CD14-positive monocyte (primary cell): Measurements from ENCODE around the gene GMDS. TPM values are rescaled to one million over a fixed set of nuclear protein-coding genes. Genes with fewer than 3 reads are reported as not detected.

Experiments used
- DNase-seq, 3 donors: peaks; one replicate each; pipeline ENCODE4 v3.0.0-alpha.2; 2011 to 2022
- H2AFZ ChIP-seq: 2 replicates; pipeline ENCODE4 v1.6.0; 2012; ENCODE audit warnings: mild to moderate bottlenecking, low read depth, low read length, inconsistent platforms; ENCODE audit not compliant: insufficient read depth, poor library complexity, severe bottlenecking
- H3K27ac ChIP-seq, 2 donors: 1 replicate in 1 of 2; 2 replicates in 1 of 2; pipeline ENCODE4 v1.5.1; 2012 to 2013; ENCODE audit warnings: low read length in 2 of 2, control low read depth in 1 of 2, inconsistent platforms in 1 of 2, low read depth in 1 of 2, mild to moderate bottlenecking in 1 of 2
- H3K27me3 ChIP-seq, 2 donors: one replicate each; pipeline versions ENCODE4 v1.6.0 to v1.6.1; 2011 to 2013; ENCODE audit warnings: low read length in 2 of 2; ENCODE audit not compliant: control insufficient read depth in 2 of 2, insufficient read depth in 2 of 2
- H3K36me3 ChIP-seq, 2 donors: replicated peaks in 1 of 2; 1 replicate in 1 of 2; 2 replicates in 1 of 2; pipeline versions ENCODE4 v1.5.1 to v1.6.1; 2012 to 2013; ENCODE audit warnings: low read length in 2 of 2, control low read depth in 1 of 2, inconsistent platforms in 1 of 2, mild to moderate bottlenecking in 1 of 2; ENCODE audit not compliant: insufficient read depth in 2 of 2, control insufficient read depth in 1 of 2
- H3K4me1 ChIP-seq, 2 donors: 1 replicate in 1 of 2; 2 replicates in 1 of 2; pipeline versions ENCODE4 v1.5.1 to v1.6.1; 2012 to 2013; ENCODE audit warnings: low read length in 2 of 2, control low read depth in 1 of 2, inconsistent platforms in 1 of 2, mild to moderate bottlenecking in 1 of 2, moderate library complexity in 1 of 2; ENCODE audit not compliant: insufficient read depth in 2 of 2, control insufficient read depth in 1 of 2
- H3K4me2 ChIP-seq: replicated peaks from 2 replicates; pipeline ENCODE3; 2012; ENCODE audit warnings: low read length, moderate library complexity, mild to moderate bottlenecking; ENCODE audit not compliant: poor library complexity, severe bottlenecking; ENCODE audit errors: extremely low read depth
- H3K4me3 ChIP-seq, 3 experiments: fragments of 200-600 bp in 1 of 3; sonication (generic) in 1 of 3; replicated peaks in 1 of 3; 1 replicate in 2 of 3; 2 replicates in 1 of 3; pipeline ENCODE4 v1.5.1; 2011 to 2013; ENCODE audit warnings: low read length in 3 of 3, mild to moderate bottlenecking in 3 of 3, control low read depth in 2 of 3, low read depth in 2 of 3, inconsistent platforms in 1 of 3, moderate library complexity in 1 of 3
- H3K79me2 ChIP-seq: 2 replicates; pipeline ENCODE4 v1.6.0; 2012; ENCODE audit warnings: mild to moderate bottlenecking, control low read depth, inconsistent platforms, low read length, moderate library complexity; ENCODE audit not compliant: insufficient read depth
- H3K9ac ChIP-seq: 2 replicates; pipeline ENCODE4 v1.6.0; 2017; ENCODE audit warnings: low read length, mild to moderate bottlenecking; ENCODE audit not compliant: insufficient read depth, poor library complexity, severe bottlenecking
- H3K9me3 ChIP-seq, 2 donors: replicated peaks in 1 of 2; 1 replicate in 1 of 2; 2 replicates in 1 of 2; pipeline versions ENCODE4 v1.5.1 to v1.6.1; 2012 to 2013; ENCODE audit warnings: low read length in 2 of 2, control low read depth in 1 of 2; ENCODE audit not compliant: control insufficient read depth in 1 of 2, insufficient read depth in 1 of 2
- H4K20me1 ChIP-seq: 2 replicates; pipeline ENCODE4 v1.6.0; 2012; ENCODE audit warnings: mild to moderate bottlenecking, low read length, control low read depth, moderate library complexity; ENCODE audit not compliant: insufficient read depth
- H3K27ac Mint-ChIP-seq, 7 donors: one replicate each; pipeline ENCODE4 v1.8.0; 2020; ENCODE audit warnings: mild to moderate bottlenecking in 7 of 7, mixed read lengths in 7 of 7, moderate library complexity in 6 of 7, inconsistent platforms in 2 of 7
- H3K27me3 Mint-ChIP-seq, 3 donors: one replicate each; pipeline ENCODE4 v1.8.0; 2021 to 2022; ENCODE audit warnings: low read depth in 3 of 3, mild to moderate bottlenecking in 3 of 3, mixed read lengths in 3 of 3, moderate library complexity in 3 of 3, inconsistent platforms in 1 of 3
- H3K36me3 Mint-ChIP-seq, 2 donors: one replicate each; pipeline ENCODE4 v1.8.0; 2020; ENCODE audit warnings: mixed read lengths in 2 of 2, inconsistent platforms in 1 of 2, mild to moderate bottlenecking in 1 of 2
- H3K4me1 Mint-ChIP-seq: one replicate; pipeline ENCODE4 v1.8.0; 2020; ENCODE audit warnings: mild to moderate bottlenecking, mixed read lengths
- H3K4me3 Mint-ChIP-seq, 2 donors: one replicate each; pipeline ENCODE4 v1.8.0; 2020; ENCODE audit warnings: mild to moderate bottlenecking in 2 of 2, mixed read lengths in 2 of 2, moderate library complexity in 1 of 2
- H3K9me3 Mint-ChIP-seq, 7 donors: one replicate each; pipeline ENCODE4 v1.8.0; 2020 to 2022; ENCODE audit warnings: mixed read lengths in 7 of 7, mild to moderate bottlenecking in 6 of 7, moderate library complexity in 6 of 7, inconsistent platforms in 2 of 7
- CTCF ChIP-seq: fragments of 200-600 bp; IDR thresholded peaks from one replicate; pipeline ENCODE4 v1.8.0; 2022; ENCODE audit warnings: antibody characterized with exemption, mild to moderate bottlenecking
- WGBS: methylation state at CpG from one replicate; pipeline ENCODE4 v1.1.5; 2013; ENCODE audit warnings: missing lambda C conversion rate; ENCODE audit not compliant: insufficient coverage; 5-methylcytosine and 5-hydroxymethylcytosine counted together
- intact Hi-C, 2 donors: fragments of 100-400 bp; cut with micrococcal nuclease; formaldehyde crosslinking; loops; one replicate each; pipeline versions ENCODE4 v1.15.0 to v1.15.1; 2023
- polyA plus RNA-seq, 3 donors: library from polyadenylated mRNA; depleted of rRNA in 1 of 3; unstranded in 2 of 3; stranded (reverse) in 1 of 3; fragments of 300-500 nt in 2 of 3; fragments of >200 nt in 1 of 3; fragmentation: Illumina TruSeq in 2 of 3; gene quantifications; 1 replicate in 2 of 3; 2 replicates in 1 of 3; pipeline ENCODE4 v1.2.3, GENCODE V29; 2012 to 2021

Gene GMDS
- polyA plus RNA-seq, 3 donors = 10.5 to 19.9 (median 17.6) TPM

- no peak overlapping the region for H3K4me3 Mint-ChIP-seq
- TF ChIP-seq CTCF = no peak
- Histone ChIP-seq H4K20me1 (no peaks in the 10 kb centered on the region), H2AFZ (no peak overlapping the region), H3K27me3 (no peaks in the 10 kb centered on the region), H3K4me1 (peaks cover 16 to 18% of the 10 kb centered on the region in 2 donors), H3K9ac (no peak overlapping the region), H3K9me3 (no peaks in the 10 kb centered on the region), H3K4me3 (no peak overlapping the region), H3K27ac (no peak overlapping the region), H3K36me3 (no peaks in the 10 kb centered on the region), H3K79me2 (no peaks in the 10 kb centered on the region), H3K4me2 (no peak overlapping the region)
- WGBS = 97% methylated on average over 8 of the region's 8 CpGs
- intact Hi-C loops = no loop called here
- no peak overlapping the region for H3K27ac Mint-ChIP-seq
- peaks cover 18% of the 10 kb centered on the region for H3K4me1 Mint-ChIP-seq
- no peaks in the 10 kb centered on the region for H3K36me3 Mint-ChIP-seq
- no peak for DNase-seq
- H3K9me3 Mint-ChIP-seq = no peaks in the 10 kb centered on the region
- no peaks in the 10 kb centered on the region for H3K27me3 Mint-ChIP-seq
These were observed 539.8 kb downstream of the GMDS start for GRCh38 chr6:1705630-1706029.

GRCh38 chr6:1705183-1705582 lies 540.2 kb downstream of the GMDS start:
- Histone ChIP-seq H3K27ac (no peak overlapping the region), H3K36me3 (no peaks in the 10 kb centered on the region), H3K9ac (no peak overlapping the region), H3K4me1 (peaks cover 15 to 18% of the 10 kb centered on the region in 2 donors), H2AFZ (no peak overlapping the region), H3K27me3 (no peaks in the 10 kb centered on the region), H4K20me1 (no peaks in the 10 kb centered on the region), H3K4me2 (no peak overlapping the region), H3K79me2 (no peaks in the 10 kb centered on the region), H3K9me3 (no peaks in the 10 kb centered on the region), H3K4me3 (no peak overlapping the region)
- no peak overlapping the region for H3K27ac Mint-ChIP-seq
- H3K36me3 Mint-ChIP-seq = no peaks in the 10 kb centered on the region
- no peak for DNase-seq
- H3K4me1 Mint-ChIP-seq = peaks cover 18% of the 10 kb centered on the region
- no peak for TF ChIP-seq CTCF
- 100% methylated on average over 2 of the region's 4 CpGs for WGBS
- no peaks in the 10 kb centered on the region for H3K27me3 Mint-ChIP-seq
- H3K4me3 Mint-ChIP-seq = no peak overlapping the region
- H3K9me3 Mint-ChIP-seq = no peaks in the 10 kb centered on the region
- intact Hi-C loops = no loop called here
